Muscle layer of colon (tissue), 2 donors: ENCODE results near the gene MOV10L1.

Experiments used
- H3K27ac ChIP-seq: one replicate; pipeline ENCODE4 v1.7.0; 2013; ENCODE audit warnings: low read depth, mild to moderate bottlenecking, low read length, moderate library complexity
- H3K27me3 ChIP-seq, 2 donors: one replicate each; pipeline ENCODE4 v1.7.0; 2013; ENCODE audit warnings: low read length in 2 of 2, mild to moderate bottlenecking in 2 of 2; ENCODE audit not compliant: insufficient read depth in 2 of 2, control insufficient read depth in 1 of 2
- H3K36me3 ChIP-seq: one replicate; pipeline ENCODE4 v1.7.0; 2013; ENCODE audit warnings: mild to moderate bottlenecking, low read length; ENCODE audit not compliant: insufficient read depth
- H3K4me1 ChIP-seq: one replicate; pipeline ENCODE4 v1.7.0; 2013; ENCODE audit warnings: mild to moderate bottlenecking, low read length; ENCODE audit not compliant: insufficient read depth
- H3K4me3 ChIP-seq, 2 donors: one replicate each; pipeline ENCODE4 v1.7.0; 2013; ENCODE audit warnings: low read length in 2 of 2, low read depth in 1 of 2, mild to moderate bottlenecking in 1 of 2, moderate library complexity in 1 of 2
- H3K9ac ChIP-seq: one replicate; pipeline ENCODE4 v1.7.0; 2013; ENCODE audit warnings: low read length
- H3K9me3 ChIP-seq: one replicate; pipeline ENCODE4 v1.7.0; 2013; ENCODE audit warnings: mild to moderate bottlenecking, low read length
- donor health status: abdominal sarcoma.
- donor health status: Adenocarcinoma of cecum.

MOV10L1 gene

GRCh38 chr22:50049299-50050195 is 40.3 kb upstream of the MOV10L1 start:
- H3K27ac ChIP-seq = no peak overlapping the region
- no peaks in the 10 kb centered on the region for H3K36me3 ChIP-seq
- H3K9ac ChIP-seq = no peak overlapping the region
- H3K4me1 ChIP-seq = no peaks in the 10 kb centered on the region
- no peaks in the 10 kb centered on the region for H3K27me3 ChIP-seq
- peaks cover 7% of the 10 kb centered on the region for H3K9me3 ChIP-seq
- H3K4me3 ChIP-seq = no peak overlapping the region

GRCh38 chr22:50051930-50052329 is 37.9 kb upstream of the MOV10L1 start:
- Histone ChIP-seq H3K4me3 (no peak overlapping the region), H3K4me1 (no peaks in the 10 kb centered on the region), H3K9me3 (peaks cover 7% of the 10 kb centered on the region), H3K36me3 (no peaks in the 10 kb centered on the region), H3K27ac (no peak overlapping the region), H3K27me3 (peaks cover 1 to 4% of the 10 kb centered on the region in 2 donors), H3K9ac (no peak overlapping the region)

- Histone ChIP-seq H3K27ac (no peak overlapping the region), H3K4me1 (no peaks in the 10 kb centered on the region), H3K9me3 (peaks cover 7% of the 10 kb centered on the region), H3K4me3 (no peak overlapping the region), H3K9ac (no peak overlapping the region), H3K27me3 (peaks cover 8 to 19% of the 10 kb centered on the region in 2 donors), H3K36me3 (no peaks in the 10 kb centered on the region)
Observed at GRCh38 chr22:50053861-50054260, 35.9 kb upstream of the MOV10L1 start.

- H3K9ac ChIP-seq = no peak overlapping the region
- H3K27me3 ChIP-seq = peaks cover 8 to 40% of the 10 kb centered on the region in 2 donors
- no peak overlapping the region for H3K4me3 ChIP-seq
- no peaks in the 10 kb centered on the region for H3K36me3 ChIP-seq
- no peak overlapping the region for H3K27ac ChIP-seq
- peaks cover 7% of the 10 kb centered on the region for H3K9me3 ChIP-seq
- H3K4me1 ChIP-seq = no peaks in the 10 kb centered on the region
Observed at GRCh38 chr22:50056214-50056972, 33.4 kb upstream of the MOV10L1 start.

GRCh38 chr22:50057278-50058060 is 32.3 kb upstream of the MOV10L1 start:
- Histone ChIP-seq H3K4me1 (no peaks in the 10 kb centered on the region), H3K36me3 (no peaks in the 10 kb centered on the region), H3K27me3 (peaks cover 8 to 45% of the 10 kb centered on the region in 2 donors), H3K4me3 (no peak overlapping the region), H3K27ac (no peak overlapping the region), H3K9ac (no peak overlapping the region), H3K9me3 (peaks cover 7% of the 10 kb centered on the region)

- Histone ChIP-seq H3K4me1 (no peaks in the 10 kb centered on the region), H3K27ac (no peak within 1 kb of the TSS), H3K9me3 (peaks cover 7% of the 10 kb centered on the region), H3K9ac (no peak within 1 kb of the TSS), H3K4me3 (no peak within 1 kb of the TSS), H3K27me3 (peaks cover 8 to 45% of the 10 kb centered on the region in 2 donors), H3K36me3 (no peaks in the 10 kb centered on the region)
Observed at GRCh38 chr22:50058061-50058905, 31.5 kb upstream of the MOV10L1 start, which contains the start of gene TTLL8. TSS of gene TTLL8 (minus strand) at chr22:50058298.

- no peaks in the 10 kb centered on the region for H3K4me1 ChIP-seq
- H3K27me3 ChIP-seq = peaks cover 8 to 51% of the 10 kb centered on the region in 2 donors
- peaks cover 2% of the 10 kb centered on the region for H3K9me3 ChIP-seq
- no peak overlapping the region for H3K27ac ChIP-seq
- H3K4me3 ChIP-seq = no peak overlapping the region
- H3K9ac ChIP-seq = no peak overlapping the region
- no peaks in the 10 kb centered on the region for H3K36me3 ChIP-seq
Observed at GRCh38 chr22:50058906-50059880, 30.6 kb upstream of the MOV10L1 start.

- no peaks in the 10 kb centered on the region for H3K9me3 ChIP-seq
- H3K4me1 ChIP-seq = no peaks in the 10 kb centered on the region
- no peak overlapping the region for H3K27ac ChIP-seq
- no peak overlapping the region for H3K9ac ChIP-seq
- H3K27me3 ChIP-seq = peaks cover 8 to 51% of the 10 kb centered on the region in 2 donors
- no peaks in the 10 kb centered on the region for H3K36me3 ChIP-seq
- H3K4me3 ChIP-seq = no peak overlapping the region
Observed at GRCh38 chr22:50059881-50060262, 29.9 kb upstream of the MOV10L1 start.

- peaks cover 8 to 51% of the 10 kb centered on the region in 2 donors for H3K27me3 ChIP-seq
- H3K4me3 ChIP-seq = no peak overlapping the region
- H3K4me1 ChIP-seq = no peaks in the 10 kb centered on the region
- H3K36me3 ChIP-seq = no peaks in the 10 kb centered on the region
- H3K9me3 ChIP-seq = no peaks in the 10 kb centered on the region
- no peak overlapping the region for H3K9ac ChIP-seq
- no peak overlapping the region for H3K27ac ChIP-seq
Observed at GRCh38 chr22:50060441-50061140, 29.2 kb upstream of the MOV10L1 start.
